ENCODE results near the gene NOTCH1.

GRCh38 chr9:136581614-136582447 is 36.0 kb upstream of the NOTCH1 start:
- TF ChIP-seq POLR2A (IDR thresholded peaks at IDR 0.05; ENCODE audit: low read length) (no peak), GATA1 (IDR thresholded peaks at IDR 0.05; ENCODE audit: low read depth, low read length) (no peak)

Measured in erythroblast (primary cell).